Epithelial cell of esophagus (primary cell): Measurements from ENCODE around the gene VTI1A.

Experiments used
- DNase-seq: peaks from one replicate; pipeline ENCODE4 v3.0.0; 2010; ENCODE audit warnings: low read depth
- H3K4me3 ChIP-seq: 2 replicates; pipeline ENCODE4 v1.5.1; 2011; ENCODE audit warnings: mild to moderate bottlenecking, low read length, control low read depth
- TF ChIP-seq, protein P1 (sequence below): IDR thresholded peaks from 2 replicates; pipeline ENCODE4 v1.5.1; 2011; ENCODE audit warnings: low read depth, mild to moderate bottlenecking, low read length, control low read depth, inconsistent platforms; ENCODE audit not compliant: insufficient read depth; ENCODE audit errors: missing control alignments

VTI1A gene

DNA sequence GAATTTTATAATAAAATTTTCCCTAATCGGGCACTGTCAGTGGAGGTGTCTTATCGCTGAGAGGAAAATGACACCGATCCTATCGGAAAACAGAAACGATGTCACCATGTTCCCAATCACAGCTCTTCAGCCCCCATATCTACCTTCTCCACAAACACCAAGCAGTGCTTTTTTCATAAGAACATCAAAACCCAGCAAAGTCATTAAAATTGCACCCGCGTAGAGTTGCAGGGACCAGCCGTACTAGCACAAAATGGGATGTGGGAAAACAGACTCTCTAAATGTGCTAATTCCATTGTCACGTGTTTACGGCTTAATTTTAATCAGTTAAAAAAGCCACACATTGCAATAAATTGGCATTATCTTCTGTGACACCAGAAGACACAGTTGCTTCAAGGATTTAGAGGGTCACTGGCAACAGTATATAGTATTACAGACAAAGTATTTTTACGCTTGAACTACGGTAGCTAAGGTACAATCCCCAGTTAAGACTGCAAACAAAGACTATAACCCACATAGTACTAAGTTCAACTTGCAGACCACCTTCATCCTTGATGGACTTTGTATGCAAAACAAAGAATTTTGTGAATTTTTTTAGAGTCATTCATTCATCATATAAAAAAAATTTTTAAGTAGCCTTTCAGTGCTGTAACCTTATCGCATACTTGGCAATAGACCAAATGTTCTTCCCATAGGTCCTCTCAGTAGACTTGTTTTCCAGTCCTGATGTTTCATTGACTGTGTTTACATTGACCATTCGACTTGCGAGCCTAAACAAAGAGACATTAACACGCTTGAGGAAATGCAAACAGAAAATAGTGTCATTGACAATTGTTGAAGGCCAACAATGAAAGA lies 116.0 kb downstream of the VTI1A start:
- DNase-seq, result peak; percentile 21
- no peak overlapping the region for H3K4me3 ChIP-seq
- TF ChIP-seq, protein P1, sequence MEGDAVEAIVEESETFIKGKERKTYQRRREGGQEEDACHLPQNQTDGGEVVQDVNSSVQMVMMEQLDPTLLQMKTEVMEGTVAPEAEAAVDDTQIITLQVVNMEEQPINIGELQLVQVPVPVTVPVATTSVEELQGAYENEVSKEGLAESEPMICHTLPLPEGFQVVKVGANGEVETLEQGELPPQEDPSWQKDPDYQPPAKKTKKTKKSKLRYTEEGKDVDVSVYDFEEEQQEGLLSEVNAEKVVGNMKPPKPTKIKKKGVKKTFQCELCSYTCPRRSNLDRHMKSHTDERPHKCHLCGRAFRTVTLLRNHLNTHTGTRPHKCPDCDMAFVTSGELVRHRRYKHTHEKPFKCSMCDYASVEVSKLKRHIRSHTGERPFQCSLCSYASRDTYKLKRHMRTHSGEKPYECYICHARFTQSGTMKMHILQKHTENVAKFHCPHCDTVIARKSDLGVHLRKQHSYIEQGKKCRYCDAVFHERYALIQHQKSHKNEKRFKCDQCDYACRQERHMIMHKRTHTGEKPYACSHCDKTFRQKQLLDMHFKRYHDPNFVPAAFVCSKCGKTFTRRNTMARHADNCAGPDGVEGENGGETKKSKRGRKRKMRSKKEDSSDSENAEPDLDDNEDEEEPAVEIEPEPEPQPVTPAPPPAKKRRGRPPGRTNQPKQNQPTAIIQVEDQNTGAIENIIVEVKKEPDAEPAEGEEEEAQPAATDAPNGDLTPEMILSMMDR, result no peak

DNA sequence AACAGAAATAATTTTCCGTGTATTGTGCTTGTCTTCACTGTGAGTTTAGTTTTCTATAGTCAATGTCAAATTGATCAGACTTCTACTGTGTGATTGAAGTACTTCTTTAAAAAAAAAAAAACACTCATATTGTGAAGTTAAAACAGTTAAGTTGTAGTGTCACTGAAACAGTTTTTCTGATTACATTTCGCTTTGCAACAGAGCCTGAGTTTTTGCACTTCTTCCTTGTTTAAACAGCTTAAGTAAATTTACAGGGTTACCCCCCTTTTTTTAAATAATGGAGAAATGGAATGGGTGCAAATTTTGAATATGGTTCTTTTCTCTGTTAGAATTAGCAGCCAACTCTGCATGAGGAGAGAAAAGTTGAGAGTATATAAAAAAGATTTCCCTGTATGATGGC lies 117.3 kb downstream of the VTI1A start:
- no peak for DNase-seq
- TF ChIP-seq, protein P1, result no peak
- H3K4me3 ChIP-seq, result no peak overlapping the region

DNA sequence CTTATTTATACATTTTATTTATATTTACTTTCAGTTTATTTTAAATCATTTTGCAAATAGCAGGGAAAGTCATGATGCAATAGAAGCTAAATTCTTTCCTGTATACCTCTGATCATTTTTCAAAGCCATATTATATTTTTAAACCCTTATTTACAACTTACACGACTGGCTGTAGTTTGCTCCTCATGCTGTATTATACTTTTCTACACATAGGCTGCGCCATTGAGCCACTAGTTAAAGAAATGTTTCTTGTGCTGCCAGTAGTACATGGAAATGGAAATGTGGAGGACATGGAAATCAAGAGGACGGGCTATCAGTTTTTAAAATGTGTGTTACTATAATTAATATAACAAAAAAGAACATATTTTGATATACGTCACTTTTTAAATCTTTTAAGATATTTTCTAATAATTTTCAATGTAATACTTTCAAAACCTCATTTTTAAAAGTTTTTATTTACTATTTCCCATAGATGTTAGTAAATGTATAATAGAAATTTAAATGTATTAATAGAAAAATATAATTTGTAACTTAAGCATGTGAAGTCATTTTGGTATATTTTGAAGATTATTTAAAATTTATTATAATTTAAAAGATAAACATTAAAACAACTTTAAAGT lies 118.5 kb downstream of the VTI1A start:
- TF ChIP-seq, protein P1, result peak; percentile 82
- H3K4me3 ChIP-seq, result no peak overlapping the region
- DNase-seq, result peak; percentile 78

DNA sequence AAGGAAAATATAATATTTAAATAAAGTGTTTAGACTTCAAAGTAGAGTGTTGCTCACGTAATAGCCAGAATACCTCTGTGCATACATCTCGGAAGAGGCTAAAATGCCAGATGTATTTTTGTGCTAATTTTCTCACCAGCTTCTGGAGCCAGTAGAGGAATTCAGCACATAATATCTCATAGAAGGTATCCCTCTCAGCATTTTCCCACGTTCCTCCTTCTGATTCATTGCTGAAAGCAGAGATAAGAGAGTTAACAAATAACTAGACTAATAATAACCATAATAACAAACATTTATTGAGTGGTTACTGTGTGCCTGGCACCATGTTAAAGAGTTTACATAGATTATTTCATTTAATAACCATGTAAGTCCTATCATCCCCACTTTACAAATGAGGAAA lies 123.6 kb downstream of the VTI1A start:
- H3K4me3 ChIP-seq, result no peak overlapping the region
- no peak for DNase-seq
- TF ChIP-seq, protein P1, result no peak

DNA sequence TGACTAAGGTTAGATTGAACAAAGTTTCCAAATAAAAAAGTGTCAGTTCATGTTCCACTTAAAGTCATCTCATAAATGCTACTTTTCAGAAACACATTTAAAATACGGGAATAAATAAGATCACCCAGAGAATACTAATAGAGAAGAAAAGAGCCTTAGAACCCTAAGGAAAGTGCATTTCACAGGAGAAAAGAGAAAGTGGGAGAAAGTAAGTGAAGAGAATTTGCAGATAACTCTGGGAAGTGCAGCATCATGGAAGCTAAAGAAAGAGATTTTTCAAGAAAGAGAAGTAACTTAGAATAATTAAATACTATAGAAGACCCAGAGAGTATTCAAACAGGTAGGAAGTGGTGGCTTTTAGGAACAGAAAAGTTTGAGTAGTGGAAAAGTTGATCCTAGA lies 132.6 kb downstream of the VTI1A start:
- no peak for DNase-seq
- H3K4me3 ChIP-seq, result no peak overlapping the region
- TF ChIP-seq, protein P1, result no peak

DNA sequence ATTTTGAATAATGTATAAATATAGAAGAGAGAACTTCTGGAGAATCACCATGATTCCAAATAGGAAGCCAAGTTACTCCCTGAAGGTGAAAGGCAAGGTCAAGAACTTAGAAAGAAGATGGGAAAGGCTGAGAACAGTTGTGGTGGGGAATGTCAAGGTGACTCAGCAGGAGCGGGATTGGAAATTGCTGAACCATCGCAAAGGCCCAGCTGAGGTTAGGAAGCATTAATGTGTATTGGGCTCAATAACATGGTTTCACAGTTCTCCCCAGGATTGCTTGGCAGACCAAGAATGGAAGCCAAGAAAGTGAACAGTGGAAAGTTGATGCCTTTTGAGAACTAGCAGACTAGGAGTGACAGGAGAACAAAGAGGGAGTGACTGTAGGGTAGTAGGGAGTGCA lies 133.3 kb downstream of the VTI1A start:
- H3K4me3 ChIP-seq, result no peak overlapping the region
- no peak for DNase-seq
- TF ChIP-seq, protein P1, result no peak
